NCI-H2081 (cell line): Measurements from ENCODE around the gene PGA5.

Source experiments
- DNase-seq, 2 experiments: peaks; one replicate each; lab custom pipeline; 2025; lab: John Stamatoyannopoulos, UW

Gene PGA5

DNA sequence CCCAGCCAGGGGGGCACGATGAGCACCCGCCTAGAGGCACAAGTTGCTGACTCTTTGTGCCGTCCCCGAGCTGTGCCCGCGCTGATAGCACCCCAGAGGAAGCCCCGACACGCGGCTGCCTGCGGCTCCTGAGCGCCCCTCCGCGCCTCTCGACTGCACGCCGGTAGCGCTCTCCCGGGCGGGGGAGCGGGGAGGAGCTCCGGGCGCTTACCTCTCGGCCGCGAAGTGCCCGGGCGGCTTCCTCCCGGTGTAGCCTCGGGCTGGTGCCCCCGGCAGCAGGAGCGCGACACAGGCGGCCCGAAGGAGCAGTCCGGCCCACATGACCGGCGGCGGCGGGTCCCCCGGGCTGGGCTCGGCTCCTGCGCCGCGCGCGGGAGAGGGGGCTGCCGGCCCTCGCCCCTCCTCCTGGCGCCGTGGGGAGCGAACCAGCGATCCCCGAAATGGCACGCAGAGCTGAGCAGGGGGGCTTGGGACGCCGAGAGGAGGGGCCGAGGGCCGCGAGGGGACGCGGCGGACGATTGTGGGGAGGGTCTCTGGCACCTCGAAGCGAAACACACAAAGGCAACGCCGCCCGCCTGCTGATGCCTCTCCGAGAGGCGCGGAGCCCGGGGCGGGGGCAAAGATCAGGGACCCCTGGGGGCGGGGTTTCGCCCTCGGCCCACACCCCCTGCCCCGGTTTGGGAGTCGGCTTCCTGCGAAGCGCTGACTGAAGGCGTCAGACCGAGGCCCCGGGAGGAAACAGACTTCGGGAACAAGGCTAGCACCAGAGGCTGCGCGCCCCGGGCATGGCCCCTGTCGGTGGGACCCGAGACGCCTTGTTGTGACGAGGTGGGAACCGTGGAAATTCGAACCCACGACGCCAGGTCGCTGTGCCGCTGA is 54.0 kb downstream of the PGA5 start, which contains the start of gene VWCE:
Gene VWCE, minus strand, starts transcription at position 600 of the 879 bp plus-strand sequence. Its CDS starts 279 bp downstream, at position 321.
- DNase-seq: peak; percentile 67 to 73

DNA sequence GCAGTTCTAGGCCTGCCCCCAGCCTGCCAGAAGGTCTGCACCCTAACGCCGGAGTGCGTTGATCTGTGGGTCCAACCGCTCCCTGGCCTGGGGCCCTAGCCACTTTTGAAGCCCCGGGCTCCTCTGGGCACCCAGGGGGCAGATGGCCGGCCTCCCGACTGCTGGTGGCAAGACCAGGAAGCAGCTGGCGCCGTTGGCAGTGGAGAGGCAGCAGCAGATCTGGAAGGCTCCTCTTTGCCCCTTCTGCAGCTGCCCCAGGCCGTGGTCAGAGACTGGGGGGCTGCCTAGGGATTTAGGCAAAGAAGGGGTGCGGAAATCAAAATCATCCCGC is 54.6 kb downstream of the PGA5 start:
- DNase-seq: no peak

DNA sequence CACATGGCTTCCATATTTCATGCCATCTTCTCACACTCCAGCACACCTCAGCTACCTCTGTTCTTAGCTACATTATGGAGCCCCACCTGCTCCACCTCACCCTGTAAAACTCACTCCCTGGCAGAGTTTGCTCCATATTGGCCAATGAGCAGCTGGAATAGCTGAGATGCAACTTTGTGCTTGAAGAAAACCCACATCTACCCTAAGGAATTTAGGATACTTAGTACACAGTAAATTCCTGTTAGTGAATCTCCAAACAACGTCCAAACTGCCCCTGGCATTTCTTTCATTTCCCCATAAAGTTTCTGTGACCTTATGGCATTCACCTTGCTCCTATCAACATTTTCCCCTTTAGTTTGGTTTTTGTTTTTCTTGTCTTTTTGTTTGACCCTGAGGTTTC is 56.4 kb downstream of the PGA5 start:
- DNase-seq: no peak

DNA sequence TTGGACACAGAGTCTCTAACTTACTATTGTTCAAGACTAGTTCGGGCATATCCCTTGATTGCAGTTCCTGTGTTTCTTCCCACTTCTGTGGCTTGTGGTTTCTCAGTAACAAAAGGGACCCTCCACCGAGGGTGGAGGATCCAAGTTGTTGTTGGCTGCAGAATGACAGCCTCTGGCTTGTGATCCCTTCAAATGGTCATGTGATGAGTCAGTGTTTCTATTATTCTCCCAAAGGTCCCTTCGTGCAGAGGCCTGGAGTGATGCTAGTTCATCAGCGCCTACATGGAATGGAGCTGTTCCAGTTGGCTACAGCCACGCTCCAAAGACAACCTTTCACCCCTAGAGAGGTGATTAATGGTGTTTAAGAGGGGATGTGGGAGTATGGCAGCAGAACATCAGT is 56.8 kb downstream of the PGA5 start:
- no peak for DNase-seq

DNA sequence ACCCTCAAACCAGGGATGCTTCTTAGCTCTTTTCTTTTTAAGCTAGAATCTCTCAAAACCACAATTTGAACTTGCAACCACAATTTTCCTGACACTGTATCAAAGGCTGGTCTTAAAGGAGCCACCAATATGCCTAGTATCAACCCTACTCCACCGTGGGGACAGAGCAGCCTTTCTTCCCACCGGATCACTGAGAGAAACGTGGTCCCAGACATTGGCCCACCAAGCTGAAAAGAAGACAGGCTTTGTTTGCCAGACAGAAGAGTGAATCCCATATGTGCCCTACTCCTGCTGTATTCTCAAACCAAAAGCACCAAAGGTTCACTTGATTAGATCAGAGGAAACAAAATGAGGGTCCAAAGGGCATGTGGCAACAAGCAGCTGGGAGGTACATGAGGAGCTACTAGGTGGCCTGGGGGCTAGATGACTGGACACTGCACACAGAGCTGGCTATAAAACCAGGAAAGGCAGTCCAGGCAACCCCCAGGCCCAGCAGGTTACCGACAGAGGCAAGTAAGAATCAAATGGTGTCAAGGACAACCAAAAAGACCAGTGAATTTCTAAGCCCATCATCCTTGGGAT is 57.8 kb downstream of the PGA5 start:
- no peak for DNase-seq
